CD14-positive monocyte (primary cell): ENCODE measurements around the gene TNFRSF4. TPM values are rescaled to one million over a fixed set of nuclear protein-coding genes. Genes with fewer than 3 reads are reported as not detected.

Experiments used
- DNase-seq, 3 donors: peaks; one replicate each; pipeline ENCODE4 v3.0.0-alpha.2; 2011 to 2022
- H2AFZ ChIP-seq: 2 replicates; pipeline ENCODE4 v1.6.0; 2012; ENCODE audit warnings: mild to moderate bottlenecking, low read depth, low read length, inconsistent platforms; ENCODE audit not compliant: insufficient read depth, poor library complexity, severe bottlenecking
- H3K27ac ChIP-seq, 2 donors: 1 replicate in 1 of 2; 2 replicates in 1 of 2; pipeline ENCODE4 v1.5.1; 2012 to 2013; ENCODE audit warnings: low read length in 2 of 2, control low read depth in 1 of 2, inconsistent platforms in 1 of 2, low read depth in 1 of 2, mild to moderate bottlenecking in 1 of 2
- H3K27me3 ChIP-seq, 2 donors: one replicate each; pipeline versions ENCODE4 v1.6.0 to v1.6.1; 2011 to 2013; ENCODE audit warnings: low read length in 2 of 2; ENCODE audit not compliant: control insufficient read depth in 2 of 2, insufficient read depth in 2 of 2
- H3K36me3 ChIP-seq, 2 donors: replicated peaks in 1 of 2; 1 replicate in 1 of 2; 2 replicates in 1 of 2; pipeline versions ENCODE4 v1.5.1 to v1.6.1; 2012 to 2013; ENCODE audit warnings: low read length in 2 of 2, control low read depth in 1 of 2, inconsistent platforms in 1 of 2, mild to moderate bottlenecking in 1 of 2; ENCODE audit not compliant: insufficient read depth in 2 of 2, control insufficient read depth in 1 of 2
- H3K4me1 ChIP-seq, 2 donors: 1 replicate in 1 of 2; 2 replicates in 1 of 2; pipeline versions ENCODE4 v1.5.1 to v1.6.1; 2012 to 2013; ENCODE audit warnings: low read length in 2 of 2, control low read depth in 1 of 2, inconsistent platforms in 1 of 2, mild to moderate bottlenecking in 1 of 2, moderate library complexity in 1 of 2; ENCODE audit not compliant: insufficient read depth in 2 of 2, control insufficient read depth in 1 of 2
- H3K4me2 ChIP-seq: replicated peaks from 2 replicates; pipeline ENCODE3; 2012; ENCODE audit warnings: low read length, moderate library complexity, mild to moderate bottlenecking; ENCODE audit not compliant: poor library complexity, severe bottlenecking; ENCODE audit errors: extremely low read depth
- H3K4me3 ChIP-seq, 3 experiments: fragments of 200-600 bp in 1 of 3; sonication (generic) in 1 of 3; replicated peaks in 1 of 3; 1 replicate in 2 of 3; 2 replicates in 1 of 3; pipeline ENCODE4 v1.5.1; 2011 to 2013; ENCODE audit warnings: low read length in 3 of 3, mild to moderate bottlenecking in 3 of 3, control low read depth in 2 of 3, low read depth in 2 of 3, inconsistent platforms in 1 of 3, moderate library complexity in 1 of 3
- H3K79me2 ChIP-seq: 2 replicates; pipeline ENCODE4 v1.6.0; 2012; ENCODE audit warnings: mild to moderate bottlenecking, control low read depth, inconsistent platforms, low read length, moderate library complexity; ENCODE audit not compliant: insufficient read depth
- H3K9ac ChIP-seq: 2 replicates; pipeline ENCODE4 v1.6.0; 2017; ENCODE audit warnings: low read length, mild to moderate bottlenecking; ENCODE audit not compliant: insufficient read depth, poor library complexity, severe bottlenecking
- H3K9me3 ChIP-seq, 2 donors: replicated peaks in 1 of 2; 1 replicate in 1 of 2; 2 replicates in 1 of 2; pipeline versions ENCODE4 v1.5.1 to v1.6.1; 2012 to 2013; ENCODE audit warnings: low read length in 2 of 2, control low read depth in 1 of 2; ENCODE audit not compliant: control insufficient read depth in 1 of 2, insufficient read depth in 1 of 2
- H4K20me1 ChIP-seq: 2 replicates; pipeline ENCODE4 v1.6.0; 2012; ENCODE audit warnings: mild to moderate bottlenecking, low read length, control low read depth, moderate library complexity; ENCODE audit not compliant: insufficient read depth
- H3K27ac Mint-ChIP-seq, 7 donors: one replicate each; pipeline ENCODE4 v1.8.0; 2020; ENCODE audit warnings: mild to moderate bottlenecking in 7 of 7, mixed read lengths in 7 of 7, moderate library complexity in 6 of 7, inconsistent platforms in 2 of 7
- H3K27me3 Mint-ChIP-seq, 3 donors: one replicate each; pipeline ENCODE4 v1.8.0; 2021 to 2022; ENCODE audit warnings: low read depth in 3 of 3, mild to moderate bottlenecking in 3 of 3, mixed read lengths in 3 of 3, moderate library complexity in 3 of 3, inconsistent platforms in 1 of 3
- H3K36me3 Mint-ChIP-seq, 2 donors: one replicate each; pipeline ENCODE4 v1.8.0; 2020; ENCODE audit warnings: mixed read lengths in 2 of 2, inconsistent platforms in 1 of 2, mild to moderate bottlenecking in 1 of 2
- H3K4me1 Mint-ChIP-seq: one replicate; pipeline ENCODE4 v1.8.0; 2020; ENCODE audit warnings: mild to moderate bottlenecking, mixed read lengths
- H3K4me3 Mint-ChIP-seq, 2 donors: one replicate each; pipeline ENCODE4 v1.8.0; 2020; ENCODE audit warnings: mild to moderate bottlenecking in 2 of 2, mixed read lengths in 2 of 2, moderate library complexity in 1 of 2
- H3K9me3 Mint-ChIP-seq, 7 donors: one replicate each; pipeline ENCODE4 v1.8.0; 2020 to 2022; ENCODE audit warnings: mixed read lengths in 7 of 7, mild to moderate bottlenecking in 6 of 7, moderate library complexity in 6 of 7, inconsistent platforms in 2 of 7
- CTCF ChIP-seq: fragments of 200-600 bp; IDR thresholded peaks from one replicate; pipeline ENCODE4 v1.8.0; 2022; ENCODE audit warnings: antibody characterized with exemption, mild to moderate bottlenecking
- WGBS: methylation state at CpG from one replicate; pipeline ENCODE4 v1.1.5; 2013; ENCODE audit warnings: missing lambda C conversion rate; ENCODE audit not compliant: insufficient coverage; 5-methylcytosine and 5-hydroxymethylcytosine counted together
- intact Hi-C, 2 donors: fragments of 100-400 bp; cut with micrococcal nuclease; formaldehyde crosslinking; loops; one replicate each; pipeline versions ENCODE4 v1.15.0 to v1.15.1; 2023
- polyA plus RNA-seq, 3 donors: library from polyadenylated mRNA; depleted of rRNA in 1 of 3; unstranded in 2 of 3; stranded (reverse) in 1 of 3; fragments of 300-500 nt in 2 of 3; fragments of >200 nt in 1 of 3; fragmentation: Illumina TruSeq in 2 of 3; gene quantifications; 1 replicate in 2 of 3; 2 replicates in 1 of 3; pipeline ENCODE4 v1.2.3, GENCODE V29; 2012 to 2021

TNFRSF4 gene
- polyA plus RNA-seq, 3 donors = 0.05 TPM; not detected in 2

DNA sequence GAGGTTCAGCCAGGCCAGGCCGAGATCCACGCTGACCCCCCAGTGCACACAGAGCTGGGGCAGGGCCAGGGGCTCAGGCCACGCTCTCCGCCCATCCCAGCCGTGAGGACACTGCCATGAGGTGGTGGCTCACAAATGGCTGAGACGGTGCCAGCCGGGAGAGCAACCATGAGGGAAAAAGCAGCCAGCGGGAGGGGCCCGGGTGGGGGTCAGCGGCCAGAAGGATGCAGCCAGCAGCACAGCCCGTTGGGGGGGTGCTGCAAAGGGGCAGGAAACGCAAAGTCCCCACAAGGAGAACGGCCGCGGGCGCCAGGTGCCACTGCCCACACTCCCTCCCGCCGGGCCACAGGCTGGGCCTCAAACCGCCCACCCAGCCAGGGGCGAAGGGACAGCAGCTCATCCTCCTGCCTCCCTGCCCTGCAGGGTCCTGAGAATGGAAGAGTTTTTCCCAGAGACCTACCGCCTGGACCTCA lies 32.0 kb downstream of the TNFRSF4 start:
- H3K4me3 ChIP-seq = no peak overlapping the region
- H3K4me1 ChIP-seq = peaks cover 0 to 2% of the 10 kb centered on the region in 2 donors
- no peaks in the 10 kb centered on the region for H3K79me2 ChIP-seq
- Mint-ChIP-seq H3K36me3 (no peaks in the 10 kb centered on the region), H3K27me3 (peaks cover 1 to 17% (median 2%) of the 10 kb centered on the region in 3 donors), H3K27ac (no peak overlapping the region), H3K4me1 (no peaks in the 10 kb centered on the region), H3K9me3 (peaks cover 0 to 2% (median 0%) of the 10 kb centered on the region in 7 donors), H3K4me3 (no peak overlapping the region)
- TF ChIP-seq CTCF = no peak
- DNase-seq = no peak
- intact Hi-C loops = no loop called here
- H3K27me3 ChIP-seq = no peaks in the 10 kb centered on the region
- H3K27ac ChIP-seq = no peak overlapping the region
- H3K4me2 ChIP-seq = no peak overlapping the region
- H3K9me3 ChIP-seq = no peaks in the 10 kb centered on the region
- no peak overlapping the region for H3K9ac ChIP-seq
- no peaks in the 10 kb centered on the region for H4K20me1 ChIP-seq
- 79% methylated on average over 19 of the region's 21 CpGs for WGBS
- H2AFZ ChIP-seq = no peak overlapping the region
- H3K36me3 ChIP-seq = no peaks in the 10 kb centered on the region

- Mint-ChIP-seq H3K4me1 (no peaks in the 10 kb centered on the region), H3K36me3 (no peaks in the 10 kb centered on the region), H3K27me3 (peaks cover 1 to 21% (median 3%) of the 10 kb centered on the region in 3 donors), H3K4me3 (no peak overlapping the region), H3K27ac (peak overlapping the region in 1 of 7 donors; percentile 15), H3K9me3 (peaks cover 0 to 2% (median 0%) of the 10 kb centered on the region in 7 donors)
- no peak for DNase-seq
- H3K4me2 ChIP-seq = no peak overlapping the region
- H2AFZ ChIP-seq = no peak overlapping the region
- H3K79me2 ChIP-seq = no peaks in the 10 kb centered on the region
- H3K27me3 ChIP-seq = peaks cover 0 to 4% of the 10 kb centered on the region in 2 donors
- TF ChIP-seq CTCF = no peak
- H3K4me1 ChIP-seq = peaks cover 0 to 2% of the 10 kb centered on the region in 2 donors
- H3K9me3 ChIP-seq = no peaks in the 10 kb centered on the region
- no peaks in the 10 kb centered on the region for H4K20me1 ChIP-seq
- no peaks in the 10 kb centered on the region for H3K36me3 ChIP-seq
- H3K27ac ChIP-seq = no peak overlapping the region
- intact Hi-C loops = no loop called here
- H3K4me3 ChIP-seq = no peak overlapping the region
- WGBS = 91% methylated on average over 25 of the region's 26 CpGs
- no peak overlapping the region for H3K9ac ChIP-seq
Observed at GRCh38 chr1:1181129-1181937, 32.6 kb downstream of the TNFRSF4 start.
